Temporal lobe (tissue), 1 donor: ENCODE data around the gene OSBPL6. TPM values are rescaled to one million over a fixed set of nuclear protein-coding genes. Genes with fewer than 3 reads are reported as not detected.

Source experiments
- total RNA-seq: library from RNA; depleted of rRNA; stranded (reverse); fragments of >200 nt; gene quantifications from one replicate; pipeline ENCODE4 v1.2.3, GENCODE V29; 2014

The OSBPL6 gene
- total RNA-seq, 1 donor from 2014 or later: 15.7 TPM

Other genes starting within 250 kb of the OSBPL6 start
- 0.49 TPM for gene PDE11A, start 121.7 kb upstream of the OSBPL6 start, total RNA-seq
- gene RBM45, start 82.1 kb upstream of the OSBPL6 start, total RNA-seq: 13.5 TPM